Fibroblast of skin of back (primary cell): Measurements from ENCODE around the gene FLRT1.

Experiments
- DNase-seq: peaks from one replicate; pipeline ENCODE4 v3.0.0-alpha.2; 2013

FLRT1 gene

DNA sequence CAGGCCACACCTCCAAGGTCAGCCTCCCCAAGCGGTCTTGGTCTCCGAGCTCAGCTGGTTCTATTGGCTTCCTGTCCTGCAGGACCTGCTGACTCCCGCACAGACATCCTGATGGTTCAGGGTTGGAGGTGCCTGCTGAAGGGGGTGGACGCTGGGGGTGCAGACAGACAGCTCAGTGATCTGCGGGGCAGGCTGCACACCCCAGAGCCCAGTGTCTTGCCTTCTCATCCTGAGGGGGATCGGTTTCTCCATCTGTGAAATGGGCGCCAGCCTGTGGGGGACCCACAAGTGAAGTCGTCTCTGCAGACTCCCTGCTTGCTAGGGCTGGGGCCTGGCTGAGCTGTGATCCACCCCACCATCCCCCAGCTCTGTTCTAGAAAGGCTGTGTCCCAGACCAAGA, 13.8 kb downstream of the FLRT1 start:
- no peak for DNase-seq

GRCh38 chr11:64051297-64051696, 15.6 kb downstream of the FLRT1 start:
- no peak for DNase-seq

GRCh38 chr11:64052436-64052835, 16.7 kb downstream of the FLRT1 start:
- DNase-seq = no peak

GRCh38 chr11:64052938-64053622, 17.3 kb downstream of the FLRT1 start:
- no peak for DNase-seq

DNA sequence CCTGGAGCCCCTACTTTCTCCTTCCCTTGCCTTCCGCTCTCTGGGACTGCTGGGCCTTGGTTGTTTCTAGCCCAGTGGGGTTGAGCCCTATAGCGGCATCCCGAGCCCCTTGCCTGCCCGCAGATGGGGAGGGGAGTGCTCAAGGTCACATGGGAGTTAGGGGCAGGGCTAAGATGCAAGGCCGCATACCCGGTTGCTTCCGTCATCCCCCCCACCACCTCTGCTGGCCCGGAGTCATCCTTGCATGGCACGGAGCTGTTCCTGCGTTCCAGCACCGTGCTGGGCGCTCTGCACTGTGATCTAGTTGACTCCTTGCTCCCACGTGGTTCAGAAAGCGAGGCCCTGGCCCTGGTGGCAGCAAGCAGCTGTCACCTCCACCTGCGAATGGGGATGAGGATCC, 18.0 kb downstream of the FLRT1 start:
- peak; percentile 17 for DNase-seq

DNA sequence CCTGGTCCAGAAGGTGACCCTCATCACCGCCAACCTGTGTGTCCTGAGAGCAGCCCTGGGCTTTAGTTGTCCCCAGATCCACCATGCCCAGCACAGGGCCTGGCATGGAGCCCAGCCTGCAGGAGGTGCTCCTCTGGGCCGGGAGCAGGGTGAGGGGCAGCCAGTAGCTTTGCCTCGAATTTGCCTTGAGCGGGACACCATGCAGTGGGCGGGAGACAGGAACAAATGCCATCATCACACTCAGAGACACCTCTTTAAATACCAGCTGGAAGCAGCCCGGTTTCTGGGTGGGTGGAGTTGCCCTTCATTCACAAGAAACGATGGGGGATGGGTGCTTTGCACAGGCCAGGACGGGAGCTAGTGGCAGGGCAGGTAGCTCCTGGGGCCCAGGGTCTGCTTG, 19.3 kb downstream of the FLRT1 start:
- DNase-seq = no peak

GRCh38 chr11:64056213-64056785, 20.6 kb downstream of the FLRT1 start:
- DNase-seq = no peak

DNA sequence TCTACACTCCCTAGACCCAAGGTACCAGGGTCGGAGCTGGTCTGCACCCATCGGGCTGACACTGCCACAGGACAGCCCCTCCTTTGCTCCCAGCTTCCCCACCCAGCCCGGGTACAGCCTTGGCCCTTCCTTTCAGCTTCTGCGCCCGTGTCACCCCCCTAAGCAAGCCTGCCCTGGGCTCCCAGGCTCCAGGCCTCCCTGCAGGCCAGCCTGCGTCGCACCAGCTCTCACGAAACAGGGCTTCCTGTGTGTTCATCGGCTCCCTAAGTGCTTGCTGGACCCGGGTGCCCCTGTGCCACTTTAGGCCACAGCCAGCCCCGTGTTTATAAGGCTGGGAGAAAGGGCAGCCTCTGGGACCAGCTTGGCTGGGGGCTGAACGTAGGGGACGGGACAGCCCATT, 21.1 kb downstream of the FLRT1 start:
- DNase-seq = no peak

DNA sequence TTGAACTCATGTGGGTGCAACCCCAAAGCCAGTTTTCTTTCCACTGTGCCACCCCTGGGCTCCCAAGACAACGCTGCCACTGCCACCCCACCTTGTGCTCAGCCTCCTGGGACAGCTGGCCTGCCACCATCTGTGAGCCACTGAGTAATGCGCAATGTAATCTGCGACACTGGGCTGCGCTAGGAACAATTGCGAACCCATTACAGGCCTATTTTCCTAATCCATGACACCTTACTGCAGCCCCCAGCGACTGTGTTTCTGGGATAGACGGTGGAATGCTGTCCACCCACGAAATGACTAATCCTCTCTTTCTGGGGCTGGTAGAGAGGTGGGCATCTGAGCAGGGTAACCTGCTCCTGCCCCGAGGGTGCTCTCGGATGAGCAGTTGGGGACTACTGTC, 22.2 kb downstream of the FLRT1 start:
- DNase-seq = no peak

DNA sequence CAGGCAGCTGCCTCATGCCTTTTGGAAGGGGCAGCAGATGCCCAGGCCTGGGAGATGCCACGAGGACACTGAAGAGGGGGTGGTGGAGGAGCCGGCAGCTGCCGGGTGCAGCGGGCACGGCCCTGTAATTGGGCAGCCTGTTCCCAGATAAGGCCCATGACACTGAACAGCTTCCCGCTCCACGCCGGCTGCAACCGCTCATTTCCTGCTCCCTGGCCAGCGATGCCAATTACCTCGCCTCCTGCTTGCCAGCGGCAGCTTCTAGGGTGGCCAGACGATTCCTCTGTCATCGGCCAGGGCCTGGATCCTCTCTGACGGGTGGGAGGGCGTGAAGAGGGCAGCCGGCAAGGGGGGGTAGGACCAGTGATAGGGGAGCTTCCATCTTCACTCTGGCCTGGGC, 22.8 kb downstream of the FLRT1 start:
- DNase-seq = no peak

GRCh38 chr11:64059339-64060140, 23.8 kb downstream of the FLRT1 start:
- DNase-seq = no peak

DNA sequence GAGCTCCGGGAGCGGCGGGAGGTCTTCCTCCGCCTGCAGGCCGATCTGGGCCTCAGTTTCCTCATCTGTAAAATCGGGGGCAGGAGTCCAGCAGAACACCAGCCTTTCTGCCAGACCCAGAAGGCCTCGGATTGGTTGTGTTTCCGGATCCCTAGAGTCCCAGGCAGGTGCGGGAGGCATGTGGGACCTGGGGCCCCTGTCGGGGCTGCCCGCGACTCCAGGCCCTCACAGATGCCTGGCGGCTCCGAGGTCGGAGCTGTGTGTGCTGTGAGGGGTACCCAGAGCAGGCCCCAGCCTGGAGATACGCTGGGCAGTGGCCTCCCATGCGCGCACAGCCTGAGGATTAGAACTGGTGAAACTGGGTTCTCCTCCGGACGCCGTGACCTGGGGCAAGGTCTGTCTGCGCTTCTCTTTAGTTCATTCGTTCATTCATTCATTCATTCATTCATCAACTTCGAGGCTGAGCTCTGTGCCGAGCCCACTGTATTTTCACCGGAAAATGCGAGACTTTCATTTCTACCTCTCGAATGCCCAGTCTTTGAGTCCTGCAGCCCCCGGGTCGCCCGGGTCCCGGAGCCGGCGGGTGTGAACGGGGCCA, 24.6 kb downstream of the FLRT1 start:
- DNase-seq = no peak

- peak; percentile 47 for DNase-seq
Measured at GRCh38 chr11:64060861-64061444, 25.2 kb downstream of the FLRT1 start.

DNA sequence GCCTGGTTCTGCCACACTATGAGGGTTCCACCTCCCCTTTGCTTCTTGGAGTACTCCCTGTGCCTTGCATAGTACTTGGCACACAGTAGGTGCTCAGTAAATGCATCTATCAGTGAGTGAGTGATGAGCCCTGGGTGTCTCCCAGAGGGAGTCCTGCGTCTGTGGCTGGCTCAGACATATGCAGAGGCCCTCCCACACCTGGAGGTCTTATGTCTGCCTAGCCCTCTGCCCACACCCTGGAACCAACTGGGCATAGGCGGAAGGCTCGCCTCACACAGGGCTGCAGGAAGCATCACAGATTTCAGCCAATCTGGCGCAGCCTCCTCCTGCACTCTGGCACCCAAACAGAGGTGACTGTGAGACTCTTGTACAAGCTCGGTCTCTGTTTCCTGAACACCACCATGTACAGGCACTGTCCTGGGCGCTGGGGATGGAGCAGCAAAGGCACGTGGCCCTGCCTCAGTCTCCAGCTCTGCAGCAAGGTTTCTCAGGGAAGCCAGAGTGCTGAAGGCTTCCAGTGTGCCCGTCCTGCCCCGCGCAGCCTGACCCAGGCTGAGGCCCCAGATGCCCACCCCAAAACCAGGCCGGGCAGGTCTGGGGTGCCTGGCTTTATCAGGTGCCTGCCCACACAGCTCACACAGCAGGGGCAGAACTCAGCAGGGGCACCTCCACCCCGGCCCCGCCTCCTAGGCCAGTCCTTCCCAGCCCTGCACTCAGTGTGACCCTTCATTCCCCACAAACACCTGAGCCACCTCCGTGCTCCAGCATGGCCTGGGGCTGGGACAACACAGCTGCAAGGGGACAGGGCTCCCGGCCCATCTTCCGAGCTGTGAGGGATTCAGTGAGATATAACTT, 26.7 kb downstream of the FLRT1 start:
- DNase-seq = no peak

GRCh38 chr11:64063777-64064176, 28.0 kb downstream of the FLRT1 start:
- DNase-seq = no peak

DNA sequence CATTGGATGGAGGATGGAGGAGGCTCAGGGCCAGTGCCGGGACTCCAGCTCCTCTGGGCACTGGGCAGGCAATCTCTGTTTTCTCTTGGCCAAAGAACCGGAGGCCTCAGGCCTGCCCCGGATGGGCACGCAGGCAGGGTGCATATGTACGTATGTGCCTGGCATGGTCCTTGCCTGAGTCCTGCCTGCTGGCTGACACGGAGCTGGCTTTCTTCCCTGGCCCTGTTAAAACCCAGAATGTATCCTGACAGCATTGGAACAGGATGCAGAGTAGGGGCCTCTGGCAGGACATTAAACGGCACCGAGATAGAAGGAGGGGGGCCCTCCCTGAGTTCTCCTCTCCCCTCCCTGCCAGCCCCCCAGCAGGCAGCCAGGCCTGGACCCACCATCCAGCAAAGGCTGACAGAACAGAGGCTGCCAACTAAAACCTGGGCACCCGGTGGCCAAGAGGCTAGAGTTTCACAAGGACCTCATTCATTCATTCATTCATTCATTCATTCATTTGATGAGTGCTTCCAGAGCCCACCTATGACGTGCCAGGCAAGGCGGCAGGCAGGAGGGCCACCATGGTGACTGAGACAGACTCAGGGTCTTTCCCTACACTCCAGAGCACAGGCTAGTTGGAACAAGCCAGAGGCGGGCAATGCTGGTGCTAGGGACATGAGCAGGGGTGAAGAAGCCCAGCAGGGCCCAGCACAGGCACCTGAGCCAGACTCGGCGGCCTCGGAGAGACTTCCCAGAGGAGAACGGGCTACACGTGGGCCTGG, 28.8 kb downstream of the FLRT1 start:
- no peak for DNase-seq

GRCh38 chr11:64065141-64065465, 29.4 kb downstream of the FLRT1 start:
- DNase-seq = no peak

GRCh38 chr11:64065712-64066111, 30.0 kb downstream of the FLRT1 start:
- DNase-seq = no peak

DNA sequence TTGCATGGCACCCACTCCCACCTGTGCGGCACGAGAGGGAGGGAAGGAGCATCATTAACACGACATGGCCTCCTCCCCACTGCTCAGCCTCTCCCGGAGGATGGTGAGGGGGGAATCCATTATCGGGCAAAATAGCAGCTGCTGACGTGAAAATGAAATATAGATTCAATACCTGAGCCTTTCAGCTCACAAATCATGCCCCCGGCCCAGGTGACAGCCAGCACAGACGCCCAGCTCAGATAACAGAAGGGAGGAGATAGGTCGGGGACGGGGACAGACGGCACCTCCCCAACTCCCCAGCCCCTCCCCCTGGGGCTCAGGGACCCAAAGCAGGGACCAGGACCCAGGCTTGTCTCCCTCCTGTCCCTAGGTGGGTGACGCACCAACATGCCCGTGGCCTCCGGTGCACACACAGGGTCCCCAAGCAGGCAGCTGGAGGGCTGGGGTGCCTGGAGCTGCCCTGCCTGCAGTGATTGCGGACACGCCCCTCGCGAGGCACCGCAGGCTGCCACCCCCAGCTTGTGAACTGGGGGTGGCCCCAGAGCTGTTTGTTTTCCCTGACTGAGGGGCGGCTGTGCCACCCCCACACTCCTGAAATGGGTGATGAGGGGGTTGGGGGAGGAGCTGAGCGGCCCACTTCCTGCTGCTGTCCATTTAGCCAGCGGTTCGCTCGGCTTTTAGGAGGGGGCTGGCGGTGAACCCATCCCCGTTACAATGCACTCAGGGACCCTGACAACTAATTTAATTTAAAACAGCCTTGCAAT, 31.7 kb downstream of the FLRT1 start:
- DNase-seq = no peak

- DNase-seq = no peak
Measured at GRCh38 chr11:64068705-64069400, 33.1 kb downstream of the FLRT1 start.
